Hematopoietic multipotent progenitor cell treated with erythropoietin and hydrocortisone succinate and interleukin-3 and kit ligand, for 6 days (in vitro differentiated cells): ENCODE data around the gene ZBTB17.
"Not testable (repeated sequence)": the region's sequence is repeated elsewhere in the genome, so short reads cannot be mapped to it uniquely, and the experiment has no call there.

Source experiments
- DNase-seq: peaks from one replicate; pipeline ENCODE4 v3.0.0-alpha.2; 2015

The ZBTB17 gene

GRCh38 chr1:15934211-15935055 is 41.5 kb downstream of the ZBTB17 start:
- no peak for DNase-seq

- DNase-seq, result no peak
Observed at GRCh38 chr1:15933684-15934083, 42.2 kb downstream of the ZBTB17 start.

GRCh38 chr1:15932612-15933011 is 43.3 kb downstream of the ZBTB17 start:
- no peak for DNase-seq

DNA sequence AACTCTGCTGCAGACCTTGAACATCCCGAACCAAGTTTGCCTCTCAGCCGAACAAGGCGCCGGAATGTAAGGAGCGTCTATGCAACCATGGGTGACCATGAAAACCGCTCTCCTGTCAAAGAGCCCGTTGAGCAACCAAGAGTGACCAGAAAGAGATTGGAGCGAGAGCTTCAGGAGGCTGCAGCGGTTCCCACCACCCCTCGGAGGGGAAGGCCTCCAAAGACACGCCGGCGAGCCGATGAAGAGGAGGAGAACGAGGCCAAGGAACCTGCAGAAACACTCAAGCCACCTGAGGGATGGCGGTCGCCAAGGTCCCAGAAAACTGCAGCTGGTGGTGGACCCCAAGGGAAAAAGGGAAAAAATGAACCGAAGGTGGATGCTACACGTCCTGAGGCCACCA is 44.0 kb downstream of the ZBTB17 start:
- DNase-seq, result no peak

GRCh38 chr1:15931401-15931800 is 44.5 kb downstream of the ZBTB17 start:
- no peak for DNase-seq

DNA sequence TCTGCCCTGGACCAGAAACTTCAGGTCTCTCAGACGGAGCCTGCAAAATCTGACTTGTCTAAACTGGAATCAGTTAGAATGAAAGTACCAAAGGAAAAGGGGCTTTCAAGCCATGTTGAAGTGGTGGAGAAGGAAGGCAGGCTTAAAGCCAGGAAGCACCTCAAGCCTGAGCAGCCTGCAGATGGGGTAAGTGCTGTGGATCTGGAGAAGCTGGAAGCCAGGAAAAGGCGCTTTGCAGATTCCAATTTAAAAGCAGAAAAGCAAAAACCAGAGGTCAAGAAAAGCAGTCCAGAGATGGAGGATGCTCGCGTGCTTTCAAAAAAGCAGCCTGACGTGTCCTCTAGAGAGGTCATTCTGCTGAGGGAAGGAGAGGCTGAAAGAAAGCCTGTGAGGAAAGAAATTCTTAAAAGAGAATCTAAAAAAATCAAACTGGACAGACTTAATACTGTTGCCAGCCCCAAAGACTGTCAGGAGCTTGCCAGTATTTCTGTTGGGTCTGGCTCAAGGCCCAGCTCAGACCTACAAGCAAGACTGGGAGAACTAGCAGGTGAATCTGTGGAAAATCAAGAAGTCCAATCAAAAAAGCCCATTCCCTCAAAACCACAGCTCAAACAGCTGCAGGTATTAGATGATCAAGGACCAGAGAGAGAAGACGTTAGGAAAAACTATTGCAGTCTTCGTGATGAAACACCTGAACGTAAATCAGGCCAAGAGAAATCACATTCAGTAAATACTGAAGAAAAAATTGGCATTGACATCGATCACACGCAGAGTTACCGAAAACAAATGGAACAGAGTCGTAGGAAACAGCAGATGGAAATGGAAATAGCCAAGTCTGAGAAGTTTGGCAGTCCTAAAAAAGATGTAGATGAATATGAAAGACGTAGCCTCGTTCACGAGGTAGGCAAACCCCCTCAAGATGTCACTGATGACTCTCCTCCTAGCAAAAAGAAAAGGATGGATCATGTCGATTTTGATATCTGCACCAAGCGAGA is 46.6 kb downstream of the ZBTB17 start:
- no peak for DNase-seq

DNA sequence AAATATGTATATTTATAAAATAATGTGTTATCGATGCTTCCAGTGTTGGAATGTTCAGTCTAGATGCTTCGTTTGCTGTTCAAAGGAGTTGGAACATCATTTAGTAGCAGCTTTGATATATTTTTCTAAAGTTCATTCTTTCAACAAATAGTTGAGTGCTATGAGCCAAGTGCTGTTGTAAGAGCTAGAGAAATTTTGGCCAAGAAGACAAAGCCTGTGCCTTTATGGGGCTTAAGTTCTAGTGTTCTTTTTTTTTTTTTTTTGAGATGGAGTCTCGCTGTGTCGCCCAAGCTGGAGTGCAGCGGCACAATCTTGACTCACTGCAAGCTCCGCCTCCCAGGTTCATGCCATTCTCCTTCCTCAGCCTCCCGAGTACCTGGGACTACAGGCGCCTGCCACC is 49.5 kb downstream of the ZBTB17 start:
- not testable (repeated sequence) for DNase-seq

DNA sequence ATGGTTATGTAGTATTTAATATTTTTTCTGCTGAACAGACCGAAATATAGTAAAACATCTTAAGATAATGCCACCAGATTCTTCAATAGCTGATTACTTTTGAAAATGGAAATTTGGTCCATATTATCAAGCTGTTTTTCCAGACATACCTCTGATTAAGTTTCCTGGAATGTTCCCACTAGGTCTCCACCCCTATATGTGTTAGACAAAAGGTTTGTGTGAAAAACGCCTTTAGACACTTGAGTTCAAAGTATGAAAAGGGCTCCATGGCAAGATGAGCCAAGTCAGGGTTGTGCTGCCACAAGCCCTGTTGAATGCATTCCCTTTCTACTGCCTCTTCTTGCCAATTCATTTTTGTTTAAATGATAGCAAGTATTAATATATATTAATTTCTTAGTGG is 52.7 kb downstream of the ZBTB17 start:
- DNase-seq, result no peak

DNA sequence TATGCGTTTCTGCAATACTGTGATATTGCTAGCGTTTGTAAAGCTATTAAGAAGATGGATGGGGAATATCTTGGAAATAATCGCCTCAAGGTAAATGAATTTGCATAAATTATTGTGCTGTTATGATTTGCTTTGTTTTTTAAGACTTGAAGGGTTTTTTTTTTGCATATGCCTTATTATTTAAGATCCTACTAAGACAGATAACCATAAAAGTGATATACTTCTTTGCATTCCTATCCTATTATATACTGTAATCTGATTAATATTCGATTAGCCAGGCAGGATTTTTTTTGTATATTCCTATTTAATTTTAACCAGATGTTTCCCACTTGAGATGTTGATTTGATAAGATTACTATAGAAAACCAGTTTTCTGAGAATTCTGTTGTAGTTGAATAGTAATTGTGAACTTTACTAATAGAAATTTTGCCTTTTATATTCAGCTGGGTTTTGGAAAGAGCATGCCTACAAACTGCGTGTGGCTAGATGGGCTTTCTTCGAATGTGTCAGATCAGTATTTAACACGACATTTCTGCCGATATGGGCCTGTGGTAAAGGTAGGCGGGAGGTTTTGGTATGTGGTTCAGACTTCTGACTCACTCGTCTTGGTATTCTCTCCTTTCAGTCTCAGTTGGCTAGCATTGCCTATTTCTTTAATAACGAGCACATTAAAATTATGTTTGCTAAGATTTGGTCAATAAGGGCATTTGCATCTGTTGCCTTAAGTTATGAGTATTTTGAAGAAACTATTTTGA is 56.8 kb downstream of the ZBTB17 start:
- no peak for DNase-seq

GRCh38 chr1:15916916-15917315 is 59.0 kb downstream of the ZBTB17 start:
- no peak for DNase-seq

DNA sequence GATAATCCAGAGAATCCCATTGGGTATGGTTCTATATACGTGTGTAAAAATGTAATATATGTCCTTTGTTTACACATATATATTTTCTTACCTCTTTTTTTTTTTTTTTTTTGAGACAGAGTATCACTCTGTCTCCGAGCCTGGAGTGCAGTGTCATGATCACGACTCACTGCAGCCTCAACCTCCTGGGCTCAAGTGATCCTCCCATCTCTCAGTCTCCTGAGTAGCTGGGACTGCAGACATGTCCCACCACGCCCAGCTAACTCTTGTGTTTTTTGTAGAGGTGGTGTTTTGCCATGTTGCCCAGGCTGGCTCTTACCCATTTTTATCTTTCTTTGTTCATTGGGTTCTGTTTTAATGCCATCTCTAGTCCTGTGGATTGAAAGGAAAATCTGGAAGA is 59.5 kb downstream of the ZBTB17 start:
- DNase-seq, result peak; percentile 23

DNA sequence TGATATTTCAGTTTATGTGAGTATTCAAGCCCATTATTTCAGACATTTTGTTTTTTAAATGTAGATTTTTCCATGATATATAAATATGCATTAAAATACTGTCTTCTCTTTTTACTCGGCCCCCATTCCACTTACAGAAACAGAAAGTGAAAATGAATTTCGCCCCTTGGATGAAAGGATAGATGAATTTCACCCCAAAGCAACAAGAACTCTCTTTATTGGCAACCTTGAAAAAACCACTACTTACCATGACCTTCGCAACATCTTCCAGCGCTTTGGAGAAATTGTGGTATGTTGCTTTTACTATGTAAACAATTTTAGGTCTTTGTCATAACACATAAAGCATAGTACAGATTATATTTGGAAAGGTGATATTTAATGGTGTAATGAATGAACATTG is 59.9 kb downstream of the ZBTB17 start:
- peak; percentile 15 for DNase-seq

- DNase-seq, result not testable (repeated sequence)
Observed at GRCh38 chr1:15913607-15914006, 62.3 kb downstream of the ZBTB17 start.

GRCh38 chr1:15911927-15912326 is 64.0 kb downstream of the ZBTB17 start:
- no peak for DNase-seq

DNA sequence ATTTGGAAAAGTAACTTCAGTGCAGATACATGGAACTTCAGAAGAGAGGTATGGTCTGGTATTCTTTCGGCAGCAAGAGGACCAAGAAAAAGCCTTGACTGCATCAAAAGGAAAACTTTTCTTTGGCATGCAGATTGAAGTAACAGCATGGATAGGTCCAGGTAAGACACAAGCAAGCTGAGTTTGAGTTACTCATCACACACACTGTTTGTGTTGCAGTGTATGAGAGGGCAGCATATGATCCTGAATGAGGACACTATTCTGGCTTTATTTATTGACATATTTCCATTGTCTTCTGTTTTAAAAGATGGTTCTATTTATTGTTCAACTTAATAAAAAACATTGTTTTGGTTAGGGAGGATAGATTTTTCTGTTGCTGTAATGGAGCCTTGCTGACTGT is 64.8 kb downstream of the ZBTB17 start:
- DNase-seq, result no peak

- DNase-seq, result no peak
Observed at GRCh38 chr1:15908597-15908996, 67.3 kb downstream of the ZBTB17 start.

GRCh38 chr1:15902882-15903281 is 73.0 kb downstream of the ZBTB17 start:
- no peak for DNase-seq

- DNase-seq, result no peak
Observed at GRCh38 chr1:15900662-15901279, 75.1 kb downstream of the ZBTB17 start.

DNA sequence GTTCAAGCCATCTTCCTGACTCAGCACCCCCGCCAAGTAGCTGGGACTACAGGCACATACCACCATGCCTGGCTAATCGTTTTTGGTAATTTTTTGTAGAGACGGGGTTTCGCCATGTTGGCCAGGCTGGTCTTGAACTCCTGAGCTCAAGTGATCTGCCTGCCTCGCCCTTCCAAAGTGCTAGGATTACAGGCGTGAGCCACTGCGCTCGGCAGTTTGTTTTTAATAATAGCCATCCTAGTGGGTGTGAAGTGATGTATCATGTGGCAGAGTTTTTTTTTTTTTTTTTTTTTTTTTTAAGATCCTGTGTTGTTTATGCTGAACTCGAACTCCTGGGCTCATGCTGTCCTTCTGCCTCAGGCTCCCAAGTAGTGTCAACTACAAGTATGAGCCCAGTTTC is 76.6 kb downstream of the ZBTB17 start:
- DNase-seq, result no peak

DNA sequence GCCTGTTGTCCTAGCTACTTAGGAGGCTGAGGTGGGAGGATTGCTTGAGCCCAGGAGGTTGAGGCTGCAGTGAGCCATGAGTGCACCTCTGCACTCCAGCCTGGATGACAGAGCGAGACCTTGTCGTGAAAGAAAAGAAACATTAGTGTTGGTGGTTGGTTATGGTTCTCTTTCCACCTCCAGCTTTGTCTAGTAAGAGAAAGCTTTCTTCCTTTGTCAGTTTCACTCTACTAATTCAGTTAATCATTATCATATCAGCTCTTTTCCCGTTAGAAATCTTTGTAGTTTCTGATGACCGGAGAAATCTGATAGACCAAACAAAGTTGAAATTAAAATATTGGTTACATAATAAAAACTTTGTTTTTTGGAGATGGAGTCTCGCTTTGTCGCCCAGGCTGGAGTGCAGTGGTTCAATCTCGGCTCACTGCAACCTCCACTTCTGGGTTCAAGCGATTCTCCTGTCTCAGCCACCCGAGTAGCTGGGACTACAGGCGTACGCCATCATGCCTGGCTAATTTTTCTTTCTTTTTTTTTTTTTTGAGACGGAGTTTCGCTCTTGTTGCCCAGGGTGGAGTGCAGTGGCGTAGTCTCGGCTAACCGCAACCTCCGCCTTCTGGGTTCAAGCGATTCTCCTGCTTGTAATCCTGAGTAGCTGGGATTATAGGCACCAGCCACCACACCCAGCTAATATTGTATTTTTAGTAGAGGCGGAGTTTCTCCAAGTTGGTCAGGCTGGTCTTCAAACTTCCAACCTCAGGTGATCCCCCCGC is 78.9 kb downstream of the ZBTB17 start:
- DNase-seq, result not testable (repeated sequence)

- no peak for DNase-seq
Observed at GRCh38 chr1:15895233-15895632, 80.7 kb downstream of the ZBTB17 start.
